ENCODE measurements around the gene VEGFD.

VEGFD gene

DNA sequence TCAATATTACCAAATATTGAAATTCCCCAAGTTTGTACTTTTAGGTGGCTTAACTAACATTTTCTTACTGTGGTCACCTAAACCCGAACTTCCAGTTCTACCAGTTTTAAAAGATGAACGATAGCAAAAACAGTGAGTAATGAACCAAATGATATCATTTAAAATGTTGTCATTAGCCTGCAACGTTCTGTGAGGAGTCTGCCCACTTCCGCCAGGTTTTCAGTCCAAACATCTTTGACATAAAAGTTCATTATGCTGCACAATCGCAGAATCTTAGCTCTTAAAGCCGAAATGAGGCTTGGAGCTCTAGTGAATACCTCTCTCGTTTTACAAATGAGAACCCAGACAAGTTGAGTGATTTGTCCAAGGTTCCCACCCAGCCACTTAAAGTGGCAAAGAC is 49.7 kb downstream of the VEGFD start:
- Histone ChIP-seq H3K4me2 (peak overlapping the region; percentile 88), H3K27me3 (ENCODE audit: insufficient read depth, low read depth) (no peaks in the 10 kb centered on the region), H3K27ac (peak overlapping the region; percentile 32; the same call in 1 of the 2 replicates), H3K9ac (peak overlapping the region; percentile 51; the same call in 1 of the 2 replicates), H3K36me3 (ENCODE audit: insufficient read depth) (no peaks in the 10 kb centered on the region), H3K79me2 (ENCODE audit: insufficient read depth, low read depth) (peaks cover 8% of the 10 kb centered on the region; the same call in 1 of the 2 replicates), H3K4me1 (ENCODE audit: low read depth, poor library complexity, severe bottlenecking) (peaks cover 4% of the 10 kb centered on the region), H3K4me3 (IDR thresholded peaks at IDR 0.05; ENCODE audit: insufficient read depth, low read depth, low read length) (no peak overlapping the region), H4K20me1 (ENCODE audit: insufficient read depth) (no peaks in the 10 kb centered on the region), H2AFZ (ENCODE audit: low read depth) (peak overlapping the region; percentile 86)
- TF ChIP-seq, protein P1, sequence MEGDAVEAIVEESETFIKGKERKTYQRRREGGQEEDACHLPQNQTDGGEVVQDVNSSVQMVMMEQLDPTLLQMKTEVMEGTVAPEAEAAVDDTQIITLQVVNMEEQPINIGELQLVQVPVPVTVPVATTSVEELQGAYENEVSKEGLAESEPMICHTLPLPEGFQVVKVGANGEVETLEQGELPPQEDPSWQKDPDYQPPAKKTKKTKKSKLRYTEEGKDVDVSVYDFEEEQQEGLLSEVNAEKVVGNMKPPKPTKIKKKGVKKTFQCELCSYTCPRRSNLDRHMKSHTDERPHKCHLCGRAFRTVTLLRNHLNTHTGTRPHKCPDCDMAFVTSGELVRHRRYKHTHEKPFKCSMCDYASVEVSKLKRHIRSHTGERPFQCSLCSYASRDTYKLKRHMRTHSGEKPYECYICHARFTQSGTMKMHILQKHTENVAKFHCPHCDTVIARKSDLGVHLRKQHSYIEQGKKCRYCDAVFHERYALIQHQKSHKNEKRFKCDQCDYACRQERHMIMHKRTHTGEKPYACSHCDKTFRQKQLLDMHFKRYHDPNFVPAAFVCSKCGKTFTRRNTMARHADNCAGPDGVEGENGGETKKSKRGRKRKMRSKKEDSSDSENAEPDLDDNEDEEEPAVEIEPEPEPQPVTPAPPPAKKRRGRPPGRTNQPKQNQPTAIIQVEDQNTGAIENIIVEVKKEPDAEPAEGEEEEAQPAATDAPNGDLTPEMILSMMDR (conservative IDR thresholded peaks at IDR 0.05; ENCODE audit: low read depth, low read length), result no peak

DNA sequence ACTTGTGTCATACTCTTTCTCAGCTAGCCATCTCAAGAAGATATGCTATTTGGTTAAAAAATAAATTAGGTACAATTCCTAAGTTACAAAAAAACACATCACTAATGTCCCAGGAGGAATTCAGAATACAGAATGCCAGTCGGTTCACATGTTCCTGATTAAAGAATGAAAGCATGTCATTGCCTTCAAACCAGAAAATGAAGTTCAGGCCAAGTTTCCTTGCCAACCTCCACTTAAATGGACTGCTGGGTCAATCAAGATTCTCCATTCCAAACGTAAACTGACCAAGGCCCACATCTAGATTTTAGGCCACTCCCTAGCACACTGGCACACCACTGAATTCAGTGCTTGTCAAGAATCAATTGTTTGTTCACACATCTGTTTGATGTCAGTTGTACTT is 55.4 kb downstream of the VEGFD start:
- Histone ChIP-seq H3K27ac (no peak overlapping the region), H3K27me3 (ENCODE audit: insufficient read depth, low read depth) (no peaks in the 10 kb centered on the region), H3K79me2 (ENCODE audit: insufficient read depth, low read depth) (no peaks in the 10 kb centered on the region), H3K4me2 (no peak overlapping the region), H3K9ac (no peak overlapping the region), H3K4me3 (IDR thresholded peaks at IDR 0.05; ENCODE audit: insufficient read depth, low read depth, low read length) (no peak overlapping the region), H3K4me1 (ENCODE audit: low read depth, poor library complexity, severe bottlenecking) (no peaks in the 10 kb centered on the region), H2AFZ (ENCODE audit: low read depth) (no peak overlapping the region), H4K20me1 (ENCODE audit: insufficient read depth) (no peaks in the 10 kb centered on the region), H3K36me3 (ENCODE audit: insufficient read depth) (no peaks in the 10 kb centered on the region)
- TF ChIP-seq, protein P1 (conservative IDR thresholded peaks at IDR 0.05; ENCODE audit: low read depth, low read length), result no peak

DNA sequence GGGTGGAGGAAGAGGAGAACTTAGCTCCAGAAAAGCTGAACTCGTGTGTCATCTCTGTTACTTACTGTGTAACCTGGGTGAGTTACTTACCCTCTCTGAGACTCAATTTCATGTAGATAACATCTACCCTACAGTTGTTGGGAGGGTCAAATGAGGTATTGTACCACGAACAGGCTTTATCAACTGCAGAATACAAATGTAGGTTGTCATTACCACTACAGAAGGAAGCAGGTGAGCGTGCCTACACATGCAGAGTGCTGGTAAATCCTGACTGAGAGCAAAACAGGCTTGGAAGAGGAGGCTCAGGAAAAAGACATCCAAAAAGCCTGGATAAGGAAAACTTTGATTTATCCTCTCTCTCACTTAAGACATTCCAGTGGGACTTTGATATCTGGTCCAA is 56.1 kb downstream of the VEGFD start:
- no peak overlapping the region for H3K9ac ChIP-seq
- H3K36me3 ChIP-seq (ENCODE audit: insufficient read depth), result no peaks in the 10 kb centered on the region
- no peak overlapping the region for H3K4me2 ChIP-seq
- no peaks in the 10 kb centered on the region for H3K4me1 ChIP-seq (ENCODE audit: low read depth, poor library complexity, severe bottlenecking)
- no peaks in the 10 kb centered on the region for H4K20me1 ChIP-seq (ENCODE audit: insufficient read depth)
- TF ChIP-seq, protein P1 (conservative IDR thresholded peaks at IDR 0.05; ENCODE audit: low read depth, low read length), result no peak
- no peak overlapping the region for H3K27ac ChIP-seq
- no peak overlapping the region for H2AFZ ChIP-seq (ENCODE audit: low read depth)
- no peak overlapping the region for H3K4me3 ChIP-seq (IDR thresholded peaks at IDR 0.05; ENCODE audit: insufficient read depth, low read depth, low read length)
- no peaks in the 10 kb centered on the region for H3K27me3 ChIP-seq (ENCODE audit: insufficient read depth, low read depth)
- no peaks in the 10 kb centered on the region for H3K79me2 ChIP-seq (ENCODE audit: insufficient read depth, low read depth)

DNA sequence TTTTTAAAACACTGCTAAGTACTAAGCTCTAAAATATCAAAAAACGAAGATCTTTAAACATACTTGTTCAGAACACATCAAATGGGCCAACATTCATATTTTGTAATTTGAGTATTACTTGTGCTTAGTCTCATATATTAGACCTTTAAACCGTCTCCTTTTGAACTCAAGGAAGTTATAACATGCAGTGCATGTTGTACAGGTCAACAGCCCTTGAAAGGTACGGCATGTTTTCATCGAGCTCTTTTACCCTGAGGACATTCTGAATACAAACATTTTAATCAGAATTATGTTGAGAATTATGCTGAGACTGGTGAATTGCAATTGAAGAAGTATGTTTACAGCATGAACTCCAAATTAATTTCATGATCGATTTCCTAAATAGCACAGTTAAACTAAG is 61.7 kb downstream of the VEGFD start:
- no peaks in the 10 kb centered on the region for H3K79me2 ChIP-seq (ENCODE audit: insufficient read depth, low read depth)
- no peaks in the 10 kb centered on the region for H3K4me1 ChIP-seq (ENCODE audit: low read depth, poor library complexity, severe bottlenecking)
- no peak overlapping the region for H3K4me3 ChIP-seq (IDR thresholded peaks at IDR 0.05; ENCODE audit: insufficient read depth, low read depth, low read length)
- H3K9ac ChIP-seq, result no peak overlapping the region
- no peaks in the 10 kb centered on the region for H4K20me1 ChIP-seq (ENCODE audit: insufficient read depth)
- H3K4me2 ChIP-seq, result no peak overlapping the region
- H3K27me3 ChIP-seq (ENCODE audit: insufficient read depth, low read depth), result no peaks in the 10 kb centered on the region
- H3K36me3 ChIP-seq (ENCODE audit: insufficient read depth), result no peaks in the 10 kb centered on the region
- TF ChIP-seq, protein P1 (conservative IDR thresholded peaks at IDR 0.05; ENCODE audit: low read depth, low read length), result no peak
- no peak overlapping the region for H2AFZ ChIP-seq (ENCODE audit: low read depth)
- H3K27ac ChIP-seq, result no peak overlapping the region

Measured in KMS-11 (cell line).